Measurements from ENCODE around the gene PDPR. TPM values are rescaled to one million over a fixed set of nuclear protein-coding genes. Genes with fewer than 3 reads are reported as not detected.
"Not testable (repeated sequence)": the region's sequence is repeated elsewhere in the genome, so short reads cannot be mapped to it uniquely, and the experiment has no call there.

The PDPR gene
- total RNA-seq, 1 experiment from 2014 or later = 7.0 TPM

DNA sequence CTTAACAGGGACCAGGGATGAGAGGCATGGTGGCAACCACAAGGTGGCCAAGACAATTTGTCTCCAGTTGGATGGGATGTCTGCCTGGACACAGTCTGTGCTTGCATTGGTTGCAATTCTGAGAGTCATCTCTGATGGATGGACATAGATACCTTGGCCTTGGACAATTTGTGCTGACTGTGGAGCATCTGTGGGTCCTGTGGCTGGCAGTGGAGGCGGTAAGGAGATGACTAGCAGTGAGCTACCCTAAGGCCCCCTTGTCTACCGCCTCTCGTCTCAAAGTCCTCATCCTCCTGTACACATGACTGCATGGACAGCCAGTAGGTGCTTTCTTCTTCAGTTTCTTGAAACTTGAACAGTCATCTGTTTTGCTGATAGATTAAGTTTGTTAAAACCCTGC, 4.6 kb downstream of the PDPR start:
- DNase-seq (ENCODE audit: low read depth, low spot score); in situ Hi-C loops (cut with HindIII; ENCODE audit: low pct_unique_long_range_greater_than_20kb, low sequenced_read_pairs): not testable (repeated sequence)

DNA sequence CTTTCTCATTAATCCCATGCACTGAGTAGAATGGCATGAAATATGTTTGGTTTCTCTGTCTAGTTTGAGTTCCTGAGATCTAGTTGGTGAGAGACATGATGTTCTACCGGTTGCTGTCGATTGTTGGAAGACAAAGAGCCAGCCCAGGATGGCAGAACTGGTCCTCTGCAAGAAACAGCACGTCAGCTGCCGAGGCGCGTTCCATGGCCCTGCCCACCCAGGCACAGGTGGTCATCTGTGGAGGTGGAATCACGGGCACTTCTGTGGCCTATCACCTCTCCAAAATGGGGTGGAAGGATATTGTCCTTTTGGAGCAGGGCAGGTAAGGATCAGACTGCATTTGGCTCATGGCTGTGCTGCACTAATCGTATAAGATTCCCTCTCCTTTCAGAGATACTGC, 6.3 kb downstream of the PDPR start:
- DNase-seq (ENCODE audit: low read depth, low spot score); in situ Hi-C loops (cut with HindIII; ENCODE audit: low pct_unique_long_range_greater_than_20kb, low sequenced_read_pairs): not testable (repeated sequence)

DNA sequence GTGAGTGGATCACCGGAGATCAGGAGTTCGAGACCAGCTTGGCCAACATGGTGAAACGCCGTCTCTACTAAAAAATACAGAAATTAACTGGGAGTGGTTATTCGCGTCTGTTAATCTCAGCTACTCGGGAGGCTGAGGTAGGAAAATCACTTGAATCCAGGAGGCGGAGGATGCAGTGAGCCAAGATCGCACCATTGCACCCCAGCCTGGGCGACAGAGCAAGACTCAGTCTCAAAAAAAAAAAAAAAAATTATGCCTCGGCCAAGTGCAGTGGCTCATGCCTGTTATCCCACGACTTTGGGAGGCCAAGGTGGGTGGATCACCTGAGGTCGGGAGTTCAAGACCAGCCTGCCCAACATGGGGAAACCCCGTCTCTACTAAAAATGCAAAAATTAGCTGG, 9.7 kb downstream of the PDPR start:
- in situ Hi-C loops (cut with HindIII; ENCODE audit: low pct_unique_long_range_greater_than_20kb, low sequenced_read_pairs) = not testable (repeated sequence)

GRCh38 chr16:70126226-70126625, 12.1 kb downstream of the PDPR start:
- in situ Hi-C loops (cut with HindIII; ENCODE audit: low pct_unique_long_range_greater_than_20kb, low sequenced_read_pairs); DNase-seq (ENCODE audit: low read depth, low spot score): not testable (repeated sequence)

More for the DNA sequence above, 9.7 kb downstream of the PDPR start:
- DNase-seq (ENCODE audit: low read depth, low spot score) = not testable (repeated sequence)

- in situ Hi-C loops (cut with HindIII; ENCODE audit: low pct_unique_long_range_greater_than_20kb, low sequenced_read_pairs); DNase-seq (ENCODE audit: low read depth, low spot score): not testable (repeated sequence)
These were observed 13.6 kb downstream of the PDPR start for GRCh38 chr16:70127706-70128105.

DNA sequence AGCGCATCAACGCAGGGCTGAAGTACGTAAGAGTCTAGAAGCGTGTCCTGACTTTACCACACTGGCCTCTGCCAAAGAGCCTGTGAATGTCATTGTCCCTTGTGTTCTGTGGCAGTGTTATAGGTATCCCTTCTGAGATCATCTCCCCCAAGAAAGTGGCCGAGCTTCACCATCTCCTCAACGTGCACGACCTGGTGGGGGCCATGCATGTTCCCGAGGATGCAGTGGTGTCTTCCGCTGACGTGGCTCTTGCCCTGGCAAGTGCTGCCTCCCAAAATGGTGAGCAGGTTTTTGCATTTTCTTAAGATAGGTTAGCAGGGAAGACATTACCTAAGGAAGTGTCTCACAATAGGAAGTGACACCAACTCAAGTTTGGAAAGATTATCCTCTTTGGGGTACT, 14.7 kb downstream of the PDPR start:
- in situ Hi-C loops (cut with HindIII; ENCODE audit: low pct_unique_long_range_greater_than_20kb, low sequenced_read_pairs); DNase-seq (ENCODE audit: low read depth, low spot score): not testable (repeated sequence)

- in situ Hi-C loops (cut with HindIII; ENCODE audit: low pct_unique_long_range_greater_than_20kb, low sequenced_read_pairs); DNase-seq (ENCODE audit: low read depth, low spot score): not testable (repeated sequence)
These were observed 21.7 kb downstream of the PDPR start for GRCh38 chr16:70135796-70136195.

DNA sequence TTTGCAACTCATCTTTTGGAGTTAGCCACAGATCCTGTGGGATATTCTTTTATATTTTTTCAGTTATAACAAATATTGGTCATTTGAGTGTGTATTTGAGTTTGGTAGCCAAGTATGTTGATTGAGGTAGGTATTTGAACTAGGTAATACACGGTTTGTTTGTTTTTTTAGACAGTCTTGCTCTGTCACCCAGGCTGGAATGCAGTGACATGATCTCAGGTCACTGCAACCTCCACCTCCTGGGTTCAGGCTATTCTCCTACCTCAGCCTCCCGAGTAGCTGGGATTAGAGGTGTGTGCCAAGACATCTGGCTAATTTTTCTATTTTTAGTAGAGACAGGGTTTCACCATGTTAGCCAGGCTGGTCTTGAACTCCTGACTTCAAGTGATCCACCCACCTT, 22.5 kb downstream of the PDPR start:
- DNase-seq (ENCODE audit: low read depth, low spot score) = not testable (repeated sequence)

GRCh38 chr16:70142739-70143138, 28.6 kb downstream of the PDPR start:
- in situ Hi-C loops (cut with HindIII; ENCODE audit: low pct_unique_long_range_greater_than_20kb, low sequenced_read_pairs); DNase-seq (ENCODE audit: low read depth, low spot score): not testable (repeated sequence)

More for the DNA sequence above, 22.5 kb downstream of the PDPR start:
- in situ Hi-C loops (cut with HindIII; ENCODE audit: low pct_unique_long_range_greater_than_20kb, low sequenced_read_pairs) = not testable (repeated sequence)

DNA sequence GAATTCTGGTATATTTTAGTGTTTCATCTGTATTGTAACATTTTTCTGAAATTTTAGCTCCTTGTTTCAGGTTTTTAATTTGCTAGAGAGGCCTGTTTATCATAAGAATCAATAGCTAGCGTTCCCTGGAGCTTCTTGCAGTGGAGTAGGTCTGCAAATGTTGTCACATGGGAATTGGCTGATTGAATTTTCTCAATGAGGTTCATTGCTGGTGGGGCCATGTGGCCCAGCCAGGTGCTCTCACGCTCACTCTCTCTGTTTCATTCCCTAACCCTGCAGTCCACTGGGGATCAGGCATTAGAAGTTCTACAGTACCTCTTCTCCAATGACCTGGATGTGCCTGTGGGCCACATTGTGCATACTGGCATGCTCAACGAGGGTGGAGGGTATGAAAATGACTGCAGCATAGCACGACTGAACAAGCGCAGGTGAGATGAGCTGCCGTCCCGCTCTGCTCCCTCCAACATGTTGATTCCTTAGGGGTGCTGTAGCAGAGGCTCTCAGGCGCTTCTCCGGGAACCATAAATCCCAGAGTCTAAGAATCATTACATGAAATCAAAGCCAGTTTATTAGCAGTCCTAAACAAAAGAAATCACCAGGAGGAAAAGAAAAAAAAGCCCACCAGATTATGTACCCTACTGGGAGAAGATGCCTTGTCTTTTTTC, 29.2 kb downstream of the PDPR start:
- in situ Hi-C loops (cut with HindIII; ENCODE audit: low pct_unique_long_range_greater_than_20kb, low sequenced_read_pairs); DNase-seq (ENCODE audit: low read depth, low spot score): not testable (repeated sequence)

DNA sequence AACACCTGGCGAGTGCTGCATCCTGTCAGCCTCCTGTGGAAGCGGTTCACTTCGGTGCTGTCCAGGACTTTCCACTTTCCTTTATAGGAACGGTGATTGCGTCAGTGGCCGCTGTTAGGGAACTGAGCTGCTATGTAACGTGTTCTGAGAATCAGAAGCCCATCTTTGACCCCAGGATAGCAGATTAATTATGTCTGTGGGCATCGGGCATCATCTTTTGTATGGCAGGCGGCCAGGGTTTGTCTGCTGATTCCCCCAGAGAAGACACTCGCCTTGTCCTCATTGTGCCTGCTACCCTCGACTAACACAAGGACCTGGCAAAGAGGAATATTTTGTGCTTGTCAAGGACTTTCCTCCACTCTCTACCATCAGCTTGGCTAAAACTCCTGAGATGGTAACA, 33.7 kb downstream of the PDPR start:
- in situ Hi-C loops (cut with HindIII; ENCODE audit: low pct_unique_long_range_greater_than_20kb, low sequenced_read_pairs) = not testable (repeated sequence)

DNA sequence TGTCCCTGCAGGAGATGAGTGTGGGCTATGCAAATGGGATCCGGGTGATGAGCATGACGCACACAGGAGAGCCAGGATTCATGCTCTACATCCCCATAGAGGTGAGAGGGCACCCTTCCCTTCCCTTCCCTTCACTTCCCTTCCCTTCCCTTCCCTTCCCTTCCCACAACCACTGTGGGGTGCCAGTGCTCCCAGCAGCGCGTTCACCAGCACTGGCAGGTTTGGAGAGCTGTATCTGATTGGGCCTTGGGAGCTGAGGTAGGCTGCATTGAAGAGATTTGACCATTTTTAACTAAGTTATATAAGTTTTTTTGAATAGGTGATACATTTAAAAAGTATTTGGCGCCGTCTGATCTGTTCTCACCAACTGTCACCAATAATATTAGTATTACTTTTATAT, 34.3 kb downstream of the PDPR start:
- DNase-seq (ENCODE audit: low read depth, low spot score); in situ Hi-C loops (cut with HindIII; ENCODE audit: low pct_unique_long_range_greater_than_20kb, low sequenced_read_pairs): not testable (repeated sequence)

More for the DNA sequence above, 33.7 kb downstream of the PDPR start:
- not testable (repeated sequence) for DNase-seq (ENCODE audit: low read depth, low spot score)

DNA sequence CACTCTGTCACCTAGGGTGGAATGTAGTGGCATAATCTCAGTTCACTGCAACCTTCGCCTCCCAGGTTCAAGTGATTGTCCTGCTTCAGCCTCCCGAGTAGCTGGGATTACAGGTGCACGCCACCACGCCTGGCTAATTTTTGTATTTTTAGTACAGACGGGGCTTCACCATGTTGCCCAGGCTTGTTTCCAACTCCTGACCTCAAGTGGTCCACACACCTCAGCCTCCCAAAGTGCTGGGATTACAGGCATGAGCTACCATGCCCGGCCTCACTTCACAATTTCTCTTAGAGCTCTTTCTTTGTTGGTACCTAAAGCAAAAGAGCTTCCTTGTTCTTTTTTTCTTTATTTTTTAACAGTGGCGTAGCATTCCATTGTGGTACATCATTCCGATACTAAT, 35.2 kb downstream of the PDPR start:
- in situ Hi-C loops (cut with HindIII; ENCODE audit: low pct_unique_long_range_greater_than_20kb, low sequenced_read_pairs); DNase-seq (ENCODE audit: low read depth, low spot score): not testable (repeated sequence)

GRCh38 chr16:70151391-70151790, 37.3 kb downstream of the PDPR start:
- in situ Hi-C loops (cut with HindIII; ENCODE audit: low pct_unique_long_range_greater_than_20kb, low sequenced_read_pairs) = no loop called here
- DNase-seq (ENCODE audit: low read depth, low spot score) = no peak

DNA sequence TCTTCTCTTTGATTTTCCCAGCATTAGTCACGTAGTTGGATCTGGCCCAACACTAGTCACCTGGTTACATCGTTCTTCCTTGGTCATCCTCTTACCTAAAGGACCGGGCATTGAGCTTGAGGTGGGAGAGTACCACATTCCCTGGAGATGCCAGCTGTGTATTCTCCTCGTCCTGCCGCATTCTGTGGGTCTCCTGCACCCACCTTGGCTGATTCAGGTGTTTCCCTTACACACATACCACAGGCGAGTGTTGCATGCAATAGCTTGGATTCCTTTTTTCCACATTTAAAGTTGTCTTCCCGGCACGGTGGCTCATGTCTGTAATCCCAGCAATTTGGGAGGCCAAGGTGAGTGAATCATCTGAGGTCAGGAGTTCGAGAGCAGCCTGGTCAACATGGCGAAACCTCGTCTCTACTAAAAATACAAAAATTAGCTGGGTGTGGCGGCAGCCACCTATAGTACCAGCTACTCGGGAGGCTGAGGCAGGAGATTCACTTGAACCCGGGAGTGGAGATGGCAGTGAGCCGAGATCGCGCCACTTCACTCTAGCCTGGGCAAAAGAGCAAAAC, 37.9 kb downstream of the PDPR start:
- in situ Hi-C loops (cut with HindIII; ENCODE audit: low pct_unique_long_range_greater_than_20kb, low sequenced_read_pairs) = no loop called here
- DNase-seq (ENCODE audit: low read depth, low spot score) = no peak

GRCh38 chr16:70152578-70153302, 38.6 kb downstream of the PDPR start:
- in situ Hi-C loops (cut with HindIII; ENCODE audit: low pct_unique_long_range_greater_than_20kb, low sequenced_read_pairs) = no loop called here
- no peak for DNase-seq (ENCODE audit: low read depth, low spot score)

DNA sequence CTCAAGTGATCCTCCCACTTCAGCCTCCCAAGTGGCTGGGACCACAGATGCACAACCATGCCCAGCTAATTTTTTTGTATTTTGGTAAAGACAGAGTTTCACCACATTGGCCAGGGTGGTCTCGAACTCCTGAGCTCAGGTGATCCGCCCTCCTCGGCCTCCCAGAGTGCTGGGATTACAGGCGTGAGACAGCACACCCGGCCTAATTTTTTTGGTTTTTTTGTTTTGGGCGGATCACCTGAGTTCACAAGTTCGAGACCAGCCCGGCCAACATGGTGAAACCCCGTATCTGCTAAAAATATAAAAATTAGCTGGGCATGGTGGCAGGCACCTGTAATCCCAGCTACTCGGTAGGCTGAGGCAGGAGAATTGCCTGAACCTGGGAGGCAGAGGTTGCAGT, 40.6 kb downstream of the PDPR start:
- DNase-seq (ENCODE audit: low read depth, low spot score); in situ Hi-C loops (cut with HindIII; ENCODE audit: low pct_unique_long_range_greater_than_20kb, low sequenced_read_pairs): not testable (repeated sequence)

DNA sequence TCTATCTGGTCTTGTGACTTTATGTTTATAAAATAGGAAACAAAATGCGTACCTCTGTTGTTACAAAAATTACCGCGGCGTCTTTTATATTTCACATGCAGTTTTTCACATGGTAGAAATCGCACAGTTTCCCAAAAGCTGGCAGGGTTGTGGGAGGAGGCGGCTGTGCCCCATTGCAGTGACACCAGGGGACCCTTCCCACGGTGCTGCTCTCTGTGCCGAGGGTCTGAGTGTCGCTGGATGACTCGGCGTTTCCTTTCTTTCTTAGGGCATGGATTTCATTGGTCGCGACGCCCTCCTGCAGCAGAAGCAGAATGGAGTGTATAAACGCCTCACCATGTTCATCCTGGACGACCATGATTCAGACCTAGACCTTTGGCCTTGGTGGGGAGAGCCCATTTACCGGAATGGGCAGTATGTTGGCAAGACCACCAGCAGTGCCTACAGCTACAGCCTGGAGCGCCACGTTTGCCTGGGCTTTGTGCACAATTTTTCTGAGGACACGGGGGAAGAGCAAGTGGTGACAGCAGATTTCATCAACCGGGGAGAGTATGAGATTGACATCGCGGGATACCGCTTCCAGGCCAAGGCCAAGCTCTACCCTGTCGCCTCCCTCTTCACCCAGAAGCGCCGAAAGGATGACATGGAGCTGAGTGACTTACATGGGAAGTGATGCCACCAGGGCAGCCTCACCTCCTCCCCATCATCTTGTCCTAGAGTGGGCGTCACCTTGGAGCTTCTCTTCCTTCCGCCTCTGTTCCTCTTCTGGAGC, 42.3 kb downstream of the PDPR start:
- in situ Hi-C loops (cut with HindIII; ENCODE audit: low pct_unique_long_range_greater_than_20kb, low sequenced_read_pairs) = no loop called here
- DNase-seq (ENCODE audit: low read depth, low spot score) = no peak
